ENCODE results near the gene ZNF516. TPM values are rescaled to one million over a fixed set of nuclear protein-coding genes. Genes with fewer than 3 reads are reported as not detected.

The ZNF516 gene
- total and polyA plus RNA-seq, 2 of the 13 experiments (the other 11 are each of a cell fraction or from before 2014, with no cell fraction given) = 16.6 to 18.7 TPM

DNA sequence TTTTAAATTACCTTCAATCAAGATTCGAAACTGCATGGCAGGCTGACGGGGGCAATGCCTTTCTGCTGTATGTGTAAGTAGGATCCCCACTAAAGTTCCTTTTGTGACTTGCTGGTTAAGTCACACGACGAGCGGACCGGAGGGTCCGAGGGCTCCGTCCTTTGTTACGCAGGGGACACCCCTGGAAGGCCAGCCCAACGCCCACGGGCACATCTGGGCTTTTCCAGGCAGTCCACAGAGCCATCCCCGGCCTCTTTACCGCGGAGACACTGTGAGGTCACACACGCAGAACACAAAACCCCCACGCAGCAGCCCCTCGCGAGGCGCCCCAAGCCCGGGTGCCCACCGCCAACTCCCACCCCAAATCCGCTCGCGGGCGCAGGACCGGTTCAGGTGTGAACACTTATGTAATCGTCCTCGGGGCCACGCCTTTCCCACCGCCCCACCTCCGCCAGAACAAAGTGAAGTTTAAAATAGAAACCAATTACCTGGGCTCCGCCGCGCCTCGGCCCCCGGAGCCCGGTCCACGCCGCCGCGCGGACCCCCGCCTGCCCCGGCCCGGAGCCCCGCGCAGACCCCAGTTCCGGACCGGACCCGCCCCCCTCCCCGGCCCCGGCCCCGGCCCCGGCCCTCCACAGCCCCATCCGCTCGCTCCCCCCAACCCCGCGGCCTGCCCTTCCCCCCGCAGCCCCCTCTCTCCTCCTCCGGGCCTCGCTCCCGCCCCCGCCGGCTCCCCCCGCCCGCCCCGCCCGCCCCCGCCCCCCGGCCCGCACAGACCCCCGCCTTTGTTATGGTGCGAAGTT lies 4.2 kb downstream of the ZNF516 start:
- H3K9ac ChIP-seq (ENCODE audit: insufficient read depth, low read depth, low read length) = peak overlapping the region; percentile 73
- peak overlapping the region; percentile 83 to 90 (median 84) for H3K4me3 ChIP-seq (replicated peaks in 1 of 3; ENCODE audit: insufficient read depth in 1 of 3, low read depth in 2 of 3, low read length in 3 of 3)
- no peaks in the 10 kb centered on the region; a peak in 1 of 5 replicates for H3K27me3 ChIP-seq (ENCODE audit: control insufficient read depth in 1 of 2, insufficient read depth in 2 of 2, low read length in 2 of 2)
- H3K9me3 ChIP-seq (ENCODE audit: low read length) = no peaks in the 10 kb centered on the region
- in situ Hi-C loops (cut with HindIII; ENCODE audit: extremely low pct_ligation_motif_present, low pct_unique_long_range_greater_than_20kb) = no loop called here
- H3K4me1 ChIP-seq (ENCODE audit: insufficient read depth, low read length) = peaks cover 45% of the 10 kb centered on the region
- peak overlapping the region; percentile 87 for H3K4me2 ChIP-seq (ENCODE audit: low read depth, low read length)
- no peaks in the 10 kb centered on the region; a peak in 1 of 5 replicates for H3K36me3 ChIP-seq (replicated peaks in 1 of 2; ENCODE audit: control insufficient read depth in 1 of 2, insufficient read depth in 2 of 2, low read length in 2 of 2)
- no peak overlapping the region for H2AFZ ChIP-seq (ENCODE audit: low read length)
- ChIA-PET POLR2A (interaction anchor here (1.0 kb wide), 1 partner anchor 9 kb away, joined by 4 read pairs; no protein-coding TSS in a partner anchor), CTCF (ENCODE audit: low intra/inter-chr PET ratio, low total read pairs) (no interaction called here)
- DNase-seq (ENCODE audit: low spot score) (no peak), FAIRE-seq (no peak), ATAC-seq (no peak)
- WGBS (ENCODE audit: low lambda C conversion rate) = 10% methylated on average over 19 of the region's 73 CpGs
- H3K79me2 ChIP-seq (ENCODE audit: insufficient read depth, low read length) = peaks cover 77% of the 10 kb centered on the region
- H4K20me1 ChIP-seq (ENCODE audit: insufficient read depth, low read length) = peaks cover 48% of the 10 kb centered on the region
- intact Hi-C loops (cut with micrococcal nuclease; ENCODE audit: unreplicated experiment) = loop anchor here (5.0 to 10.0 kb wide), 2 partner anchors 81 to 86 kb away; no protein-coding TSS in a partner anchor
- H3K27ac ChIP-seq (ENCODE audit: extremely low read length, insufficient read depth, low read length) = peak overlapping the region; percentile 54
- no TSS peak for BruUV-seq (replicated peaks)
- 0 out of 2 replicates have a peak, but pooled peaks have one; percentile 45 for TF ChIP-seq KDM2A (CRISPR knock-in tag; IDR thresholded peaks at IDR 0.05; ENCODE audit: borderline replicate concordance, low read depth)
- TF ChIP-seq MEF2D (CRISPR knock-in tag; IDR thresholded peaks at IDR 0.05) = 0 out of 2 replicates have a peak, but pooled peaks have one; percentile 28
- peak; percentile 50; the same call in 1 of the 2 replicates for TF ChIP-seq RBFOX2 (IDR thresholded peaks at IDR 0.05; ENCODE audit: low read depth, low read length)
- TF ChIP-seq ZNF275 (CRISPR knock-in tag; IDR thresholded peaks at IDR 0.05; ENCODE audit: borderline replicate concordance) = no peak
- TF ChIP-seq ZNF44 (CRISPR knock-in tag; IDR thresholded peaks at IDR 0.05) = no peak
- TF ChIP-seq KMT2B (CRISPR knock-in tag; IDR thresholded peaks at IDR 0.05) = peak; percentile 16; the same call in 1 of the 2 replicates
- TF ChIP-seq ZNF768 (CRISPR knock-in tag; IDR thresholded peaks at IDR 0.05) = peak; percentile 31; the same call in 1 of the 2 replicates
- no peak for TF ChIP-seq SIX4 (CRISPR knock-in tag; IDR thresholded peaks at IDR 0.05)
- peak; percentile 49 for TF ChIP-seq PATZ1 (CRISPR knock-in tag; IDR thresholded peaks at IDR 0.05)
- TF ChIP-seq, protein P1, sequence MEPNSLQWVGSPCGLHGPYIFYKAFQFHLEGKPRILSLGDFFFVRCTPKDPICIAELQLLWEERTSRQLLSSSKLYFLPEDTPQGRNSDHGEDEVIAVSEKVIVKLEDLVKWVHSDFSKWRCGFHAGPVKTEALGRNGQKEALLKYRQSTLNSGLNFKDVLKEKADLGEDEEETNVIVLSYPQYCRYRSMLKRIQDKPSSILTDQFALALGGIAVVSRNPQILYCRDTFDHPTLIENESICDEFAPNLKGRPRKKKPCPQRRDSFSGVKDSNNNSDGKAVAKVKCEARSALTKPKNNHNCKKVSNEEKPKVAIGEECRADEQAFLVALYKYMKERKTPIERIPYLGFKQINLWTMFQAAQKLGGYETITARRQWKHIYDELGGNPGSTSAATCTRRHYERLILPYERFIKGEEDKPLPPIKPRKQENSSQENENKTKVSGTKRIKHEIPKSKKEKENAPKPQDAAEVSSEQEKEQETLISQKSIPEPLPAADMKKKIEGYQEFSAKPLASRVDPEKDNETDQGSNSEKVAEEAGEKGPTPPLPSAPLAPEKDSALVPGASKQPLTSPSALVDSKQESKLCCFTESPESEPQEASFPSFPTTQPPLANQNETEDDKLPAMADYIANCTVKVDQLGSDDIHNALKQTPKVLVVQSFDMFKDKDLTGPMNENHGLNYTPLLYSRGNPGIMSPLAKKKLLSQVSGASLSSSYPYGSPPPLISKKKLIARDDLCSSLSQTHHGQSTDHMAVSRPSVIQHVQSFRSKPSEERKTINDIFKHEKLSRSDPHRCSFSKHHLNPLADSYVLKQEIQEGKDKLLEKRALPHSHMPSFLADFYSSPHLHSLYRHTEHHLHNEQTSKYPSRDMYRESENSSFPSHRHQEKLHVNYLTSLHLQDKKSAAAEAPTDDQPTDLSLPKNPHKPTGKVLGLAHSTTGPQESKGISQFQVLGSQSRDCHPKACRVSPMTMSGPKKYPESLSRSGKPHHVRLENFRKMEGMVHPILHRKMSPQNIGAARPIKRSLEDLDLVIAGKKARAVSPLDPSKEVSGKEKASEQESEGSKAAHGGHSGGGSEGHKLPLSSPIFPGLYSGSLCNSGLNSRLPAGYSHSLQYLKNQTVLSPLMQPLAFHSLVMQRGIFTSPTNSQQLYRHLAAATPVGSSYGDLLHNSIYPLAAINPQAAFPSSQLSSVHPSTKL (CRISPR knock-in tag; IDR thresholded peaks at IDR 0.05) = 0 out of 2 replicates have a peak, but pooled peaks have one; percentile 10
- TF ChIP-seq TFAP4 (IDR thresholded peaks at IDR 0.05; ENCODE audit: borderline replicate concordance, low read depth) = peak; percentile 18; the same call in 1 of the 2 replicates
